Retinal pigment epithelial cell (primary cell): ENCODE measurements around the gene POU6F2.

Experiments used
- DNase-seq: peaks from one replicate; pipeline ENCODE4 v3.0.0-alpha.2; 2010; ENCODE audit warnings: low read depth
- H3K4me3 ChIP-seq: 2 replicates; pipeline ENCODE4 v1.5.1; 2011; ENCODE audit warnings: mild to moderate bottlenecking, low read length, control low read depth, moderate library complexity
- CTCF ChIP-seq: conservative IDR thresholded peaks from 2 replicates; pipeline ENCODE4 v1.5.1; 2011; ENCODE audit warnings: low read depth, low read length, control low read depth, inconsistent platforms

Gene POU6F2

GRCh38 chr7:39249635-39250152 lies 272.0 kb downstream of the POU6F2 start:
- TF ChIP-seq CTCF: no peak
- H3K4me3 ChIP-seq: no peak overlapping the region
- DNase-seq: no peak

GRCh38 chr7:39252916-39253315 lies 275.2 kb downstream of the POU6F2 start:
- no peak overlapping the region for H3K4me3 ChIP-seq
- TF ChIP-seq CTCF: no peak

GRCh38 chr7:39259391-39260003 lies 281.8 kb downstream of the POU6F2 start:
- no peak overlapping the region for H3K4me3 ChIP-seq
- TF ChIP-seq CTCF: no peak
- DNase-seq: no peak

More at GRCh38 chr7:39252916-39253315, 275.2 kb downstream of the POU6F2 start:
- peak; percentile 10 for DNase-seq

GRCh38 chr7:39260279-39260844 lies 282.7 kb downstream of the POU6F2 start:
- no peak for DNase-seq
- no peak overlapping the region for H3K4me3 ChIP-seq
- no peak for TF ChIP-seq CTCF

- TF ChIP-seq CTCF: no peak
- H3K4me3 ChIP-seq: no peak overlapping the region
- no peak for DNase-seq
Observed at GRCh38 chr7:39261771-39262170, 284.1 kb downstream of the POU6F2 start.

GRCh38 chr7:39265641-39266591 lies 288.2 kb downstream of the POU6F2 start:
- DNase-seq: no peak
- TF ChIP-seq CTCF: no peak
- H3K4me3 ChIP-seq: no peak overlapping the region
